Astrocyte (in vitro differentiated cells and primary cell): ENCODE measurements around the gene KRTAP5-10.

ENCODE experiments used
- EZH2 ChIP-seq: IDR thresholded peaks from 2 replicates; pipeline ENCODE4 v1.6.1; 2012; ENCODE audit warnings: mild to moderate bottlenecking, low read length, inconsistent platforms; ENCODE audit not compliant: insufficient read depth
- TF ChIP-seq, protein P1 (sequence below): IDR thresholded peaks from 2 replicates; pipeline ENCODE4 v1.5.1; 2011; ENCODE audit warnings: low read depth, mild to moderate bottlenecking, inconsistent platforms, low read length, moderate library complexity; ENCODE audit not compliant: insufficient read depth

DNA sequence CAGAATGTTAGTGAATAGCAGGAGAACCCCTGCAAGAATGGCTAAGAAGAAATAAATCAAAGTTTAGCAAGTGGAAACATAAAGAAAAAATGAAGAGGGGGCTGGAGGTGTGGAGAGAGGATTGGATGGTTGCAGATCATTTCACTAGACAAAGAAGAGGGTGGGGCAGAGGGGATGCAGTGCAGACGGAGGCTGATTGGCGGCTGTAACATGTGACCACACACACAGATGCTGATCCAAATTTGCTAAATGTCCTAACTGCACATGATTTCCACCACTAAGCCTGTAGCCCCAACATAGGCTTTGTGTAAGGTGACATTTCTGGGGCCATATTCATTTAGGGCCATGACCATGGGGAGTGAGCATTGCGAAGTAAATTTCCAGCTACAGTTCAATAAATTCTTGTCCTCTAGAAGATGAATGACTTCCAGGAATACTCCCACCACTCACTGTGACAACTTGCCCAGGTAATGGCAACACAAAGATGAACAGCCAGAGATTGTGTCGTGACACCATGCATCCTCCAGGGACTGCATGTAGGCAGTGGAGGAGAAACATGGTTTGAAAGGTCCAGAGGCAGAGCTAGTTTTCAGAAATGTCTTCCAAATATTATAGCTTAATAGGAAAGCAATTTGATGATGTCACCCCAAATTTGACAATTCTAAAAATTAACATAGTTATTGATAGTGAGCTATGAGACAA is 10.5 kb downstream of the KRTAP5-10 start:
- TF ChIP-seq EZH2, result no peak
- TF ChIP-seq, protein P1, sequence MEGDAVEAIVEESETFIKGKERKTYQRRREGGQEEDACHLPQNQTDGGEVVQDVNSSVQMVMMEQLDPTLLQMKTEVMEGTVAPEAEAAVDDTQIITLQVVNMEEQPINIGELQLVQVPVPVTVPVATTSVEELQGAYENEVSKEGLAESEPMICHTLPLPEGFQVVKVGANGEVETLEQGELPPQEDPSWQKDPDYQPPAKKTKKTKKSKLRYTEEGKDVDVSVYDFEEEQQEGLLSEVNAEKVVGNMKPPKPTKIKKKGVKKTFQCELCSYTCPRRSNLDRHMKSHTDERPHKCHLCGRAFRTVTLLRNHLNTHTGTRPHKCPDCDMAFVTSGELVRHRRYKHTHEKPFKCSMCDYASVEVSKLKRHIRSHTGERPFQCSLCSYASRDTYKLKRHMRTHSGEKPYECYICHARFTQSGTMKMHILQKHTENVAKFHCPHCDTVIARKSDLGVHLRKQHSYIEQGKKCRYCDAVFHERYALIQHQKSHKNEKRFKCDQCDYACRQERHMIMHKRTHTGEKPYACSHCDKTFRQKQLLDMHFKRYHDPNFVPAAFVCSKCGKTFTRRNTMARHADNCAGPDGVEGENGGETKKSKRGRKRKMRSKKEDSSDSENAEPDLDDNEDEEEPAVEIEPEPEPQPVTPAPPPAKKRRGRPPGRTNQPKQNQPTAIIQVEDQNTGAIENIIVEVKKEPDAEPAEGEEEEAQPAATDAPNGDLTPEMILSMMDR, result no peak
